ENCODE data around the gene ARHGEF38. TPM values are rescaled to one million over a fixed set of nuclear protein-coding genes. Genes with fewer than 3 reads are reported as not detected.
A peak's percentile ranks its signal among the peaks of the same experiment; 100 is the strongest.

Gene ARHGEF38
- total RNA-seq, 3 donors from 2014 or later (not counting 1 experiment from before 2014, with no cell fraction given) = not detected

DNA sequence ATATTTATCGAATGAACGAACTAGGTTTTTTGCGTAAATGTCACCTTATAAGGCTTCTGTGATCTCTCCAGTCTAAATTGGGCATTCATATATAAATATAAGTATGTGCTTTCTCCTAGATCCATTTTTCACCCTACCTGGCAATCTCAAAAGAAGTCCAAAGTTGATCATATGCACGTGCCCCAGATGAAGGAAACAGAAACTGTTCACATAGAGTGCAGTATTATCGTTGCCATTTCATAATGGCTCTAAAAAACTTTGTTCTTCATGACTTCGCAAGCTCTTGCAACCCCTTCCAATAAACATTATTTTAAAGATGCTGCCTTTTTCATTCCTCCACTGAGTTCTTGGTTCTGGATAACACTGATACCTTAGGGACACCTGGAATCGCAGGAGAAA, 155.4 kb downstream of the ARHGEF38 start:
- no peak for TF ChIP-seq CTCF (IDR thresholded peaks at IDR 0.05)
- Histone ChIP-seq H3K4me1 (ENCODE audit: control insufficient read depth, insufficient read depth, low read length) (peaks cover 3% of the 10 kb centered on the region), H3K27me3 (ENCODE audit: control insufficient read depth, insufficient read depth, low read length) (no peaks in the 10 kb centered on the region), H3K4me3 (ENCODE audit: low read length) (peak overlapping the region; percentile 94), H3K36me3 (ENCODE audit: control insufficient read depth, insufficient read depth, low read length) (no peaks in the 10 kb centered on the region), H3K9me3 (ENCODE audit: control insufficient read depth, insufficient read depth, low read length) (no peaks in the 10 kb centered on the region), H3K27ac (ENCODE audit: low read length) (no peak overlapping the region)
- Mint-ChIP-seq H3K4me3 (peak overlapping the region; percentile 97), H3K27me3 (ENCODE audit: low read depth in 2 of 2) (no peaks in the 10 kb centered on the region), H3K36me3 (no peaks in the 10 kb centered on the region), H3K9me3 (no peaks in the 10 kb centered on the region), H3K4me1 (peaks cover 23 to 32% of the 10 kb centered on the region in 2 donors), H3K27ac (peak overlapping the region; percentile 87 to 94)
- DNase-seq (peak in 1 of 2 donors; percentile 32), ATAC-seq (no peak)
- 33% methylated on average over 7 of the region's 7 CpGs for WGBS (ENCODE audit: insufficient coverage)
- intact Hi-C loops (cut with micrococcal nuclease) = no loop called here

DNA sequence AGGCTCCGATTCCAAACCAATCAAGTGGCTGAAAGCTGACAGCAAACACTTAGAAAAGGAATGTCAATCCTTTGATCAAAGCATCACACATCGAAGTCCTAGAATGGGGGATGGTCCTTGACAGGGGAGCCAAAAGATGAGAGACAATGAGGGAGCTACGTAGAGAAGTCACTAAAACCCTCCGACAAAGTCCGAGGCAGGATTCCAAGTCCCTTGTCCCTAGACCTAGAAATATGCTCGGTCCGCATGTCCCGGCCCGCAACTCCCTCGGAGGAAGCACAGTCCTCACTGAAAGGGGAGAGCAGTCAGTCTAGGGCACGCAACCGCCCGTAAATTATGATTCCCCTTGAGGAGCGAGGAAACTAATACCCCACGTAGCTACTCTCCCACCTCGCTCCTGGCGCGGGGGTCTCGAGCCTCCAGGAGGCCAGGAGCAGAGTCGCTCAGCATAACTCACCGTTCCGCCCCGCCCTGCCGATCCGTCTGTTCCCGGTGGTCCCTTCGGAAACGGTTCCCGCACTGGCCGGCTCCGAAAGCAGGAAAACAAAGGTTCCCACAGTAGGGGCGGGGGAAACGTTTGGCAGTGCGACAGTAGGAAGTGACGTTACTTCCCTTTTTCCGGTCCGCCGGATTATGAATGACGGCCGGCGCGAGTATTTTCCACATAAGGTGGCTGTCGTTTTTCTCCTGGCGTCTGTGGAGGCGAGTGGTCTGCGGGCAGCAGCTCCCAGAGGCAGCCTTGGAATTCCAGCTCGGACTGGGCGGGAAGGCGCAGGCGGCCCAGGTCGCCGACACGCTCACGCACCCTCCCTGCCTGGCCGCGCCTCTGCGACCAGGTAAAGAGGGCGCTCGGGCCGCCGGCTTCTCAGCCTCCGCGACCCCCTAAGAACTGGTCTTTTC, 156.0 kb downstream of the ARHGEF38 start, which contains the start of the genes GSTCD and INTS12:
Gene GSTCD, plus strand, starts transcription at position 604 of the 900 bp plus-strand sequence. CDS start 8,830 bp downstream, outside the sequence.
Gene INTS12, minus strand, starts transcription at position 509 of the 900 bp plus-strand sequence. CDS start 8,684 bp downstream, outside the sequence.
- intact Hi-C loops (cut with micrococcal nuclease) = no loop called here

DNA sequence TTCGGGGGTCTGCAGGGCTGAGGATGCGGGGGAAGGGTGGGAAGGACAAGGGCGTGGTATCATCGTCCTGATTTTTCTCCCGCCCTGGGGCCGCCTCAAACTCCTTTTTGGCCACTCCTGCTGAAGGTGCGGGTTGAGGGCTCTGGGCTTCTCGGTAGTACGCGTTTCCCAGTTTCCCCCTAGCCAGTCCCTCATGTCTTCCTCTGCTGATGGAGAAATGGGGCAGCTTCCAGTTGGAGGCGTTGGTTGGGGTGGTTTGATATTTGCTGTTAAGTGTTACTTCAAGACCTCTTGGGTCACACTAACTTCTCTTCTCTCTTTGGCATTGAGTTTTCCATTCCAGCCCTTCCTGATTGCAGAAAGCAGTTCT, 156.6 kb downstream of the ARHGEF38 start:
- peak overlapping the region; percentile 94 for H3K4me3 ChIP-seq (ENCODE audit: low read length)
- H3K4me1 Mint-ChIP-seq = peaks cover 23 to 32% of the 10 kb centered on the region in 2 donors

More for the DNA sequence above, 156.0 kb downstream of the ARHGEF38 start, which contains the start of the genes GSTCD and INTS12:
- no peak for TF ChIP-seq CTCF (IDR thresholded peaks at IDR 0.05)
- H3K27ac ChIP-seq (ENCODE audit: low read length) = peak within 1 kb of the TSS; percentile 72
- H3K36me3 ChIP-seq (ENCODE audit: control insufficient read depth, insufficient read depth, low read length) = no peaks in the 10 kb centered on the region
- peaks cover 23 to 32% of the 10 kb centered on the region in 2 donors for H3K4me1 Mint-ChIP-seq
- ATAC-seq (peak; percentile 95 to 96 (median 95)), DNase-seq (peak; percentile 78 to 94)
- peak within 1 kb of the TSS; percentile 97 for H3K4me3 Mint-ChIP-seq
- no peaks in the 10 kb centered on the region for H3K9me3 Mint-ChIP-seq
- peak within 1 kb of the TSS; percentile 94 for H3K4me3 ChIP-seq (ENCODE audit: low read length)
- no peaks in the 10 kb centered on the region for H3K36me3 Mint-ChIP-seq
- H3K4me1 ChIP-seq (ENCODE audit: control insufficient read depth, insufficient read depth, low read length) = peaks cover 3% of the 10 kb centered on the region
- H3K9me3 ChIP-seq (ENCODE audit: control insufficient read depth, insufficient read depth, low read length) = no peaks in the 10 kb centered on the region
- H3K27ac Mint-ChIP-seq = peak within 1 kb of the TSS; percentile 87 to 94
- under 1% methylated on average over 63 of the region's 63 CpGs for WGBS (ENCODE audit: insufficient coverage)
- H3K27me3 ChIP-seq (ENCODE audit: control insufficient read depth, insufficient read depth, low read length) = no peaks in the 10 kb centered on the region
- no peaks in the 10 kb centered on the region for H3K27me3 Mint-ChIP-seq (ENCODE audit: low read depth in 2 of 2)

More for the DNA sequence above, 156.6 kb downstream of the ARHGEF38 start:
- H3K9me3 ChIP-seq (ENCODE audit: control insufficient read depth, insufficient read depth, low read length) = no peaks in the 10 kb centered on the region
- peak overlapping the region; percentile 87 to 94 for H3K27ac Mint-ChIP-seq
- H3K36me3 Mint-ChIP-seq = no peaks in the 10 kb centered on the region
- peak in 1 of 2 donors; percentile 45 for DNase-seq
- peaks cover 3% of the 10 kb centered on the region for H3K4me1 ChIP-seq (ENCODE audit: control insufficient read depth, insufficient read depth, low read length)
- 0% methylated on average over 10 of the region's 11 CpGs for WGBS (ENCODE audit: insufficient coverage)
- peak overlapping the region; percentile 97 for H3K4me3 Mint-ChIP-seq
- no peaks in the 10 kb centered on the region for H3K27me3 ChIP-seq (ENCODE audit: control insufficient read depth, insufficient read depth, low read length)
- peak overlapping the region; percentile 72 for H3K27ac ChIP-seq (ENCODE audit: low read length)
- intact Hi-C loops (cut with micrococcal nuclease) = no loop called here
- no peak for TF ChIP-seq CTCF (IDR thresholded peaks at IDR 0.05)
- H3K9me3 Mint-ChIP-seq = no peaks in the 10 kb centered on the region
- H3K36me3 ChIP-seq (ENCODE audit: control insufficient read depth, insufficient read depth, low read length) = no peaks in the 10 kb centered on the region
- ATAC-seq = peak; percentile 11 to 19 (median 14)
- H3K27me3 Mint-ChIP-seq (ENCODE audit: low read depth in 2 of 2) = no peaks in the 10 kb centered on the region
